Uterus (tissue), 4 donors: Measurements from ENCODE around the gene OPRPN. TPM values are rescaled to one million over a fixed set of nuclear protein-coding genes. Genes with fewer than 3 reads are reported as not detected.

Source experiments
- DNase-seq, 2 donors: peaks; one replicate each; pipeline ENCODE4 v3.0.0-alpha.2; 2019 to 2020
- H3K27ac ChIP-seq, 2 donors: fragments of 200-600 bp; sonication (generic); 1 replicate in 1 of 2; 2 replicates in 1 of 2; pipeline ENCODE4 v1.5.1; 2016 to 2018
- H3K27me3 ChIP-seq, 2 donors: fragments of 200-600 bp; sonication (generic); one replicate each; pipeline ENCODE4 v1.5.1; 2018 to 2019; ENCODE audit warnings: control low read depth in 1 of 2
- H3K36me3 ChIP-seq, 2 donors: fragments of 200-600 bp; sonication (generic); one replicate each; pipeline ENCODE4 v1.5.1; 2019; ENCODE audit warnings: control low read depth in 1 of 2
- H3K4me1 ChIP-seq, 2 donors: fragments of 200-600 bp; sonication (generic); one replicate each; pipeline ENCODE4 v1.5.1; 2018 to 2019; ENCODE audit warnings: control low read depth in 1 of 2
- H3K4me3 ChIP-seq, 2 donors: fragments of 200-600 bp; sonication (generic); 1 replicate in 1 of 2; 2 replicates in 1 of 2; pipeline ENCODE4 v1.5.1; 2018 to 2019; ENCODE audit warnings: mild to moderate bottlenecking in 1 of 2
- H3K9me3 ChIP-seq, 2 donors: fragments of 200-600 bp; sonication (generic); one replicate each; pipeline ENCODE4 v1.5.1; 2019; ENCODE audit warnings: control low read depth in 1 of 2
- POLR2A ChIP-seq, 2 donors: fragments of 450-650 bp; IDR thresholded peaks; one replicate each; pipeline ENCODE4 v1.6.1; 2016; ENCODE audit warnings: antibody characterized with exemption in 2 of 2, mild to moderate bottlenecking in 1 of 2, moderate library complexity in 1 of 2
- intact Hi-C: fragments of 100-400 bp; cut with DNase I; formaldehyde crosslinking; loops from one replicate; pipeline ENCODE4 v1.15.1; 2023; ENCODE audit warnings: low total_unique reads
- total RNA-seq, 4 donors: library from RNA; depleted of rRNA in 3 of 4; stranded (reverse); fragments of >200 nt in 3 of 4; gene quantifications; one replicate each; pipeline versions ENCODE4 v1.1.0 to v1.2.4, GENCODE V29; 2014 to 2023
- TF ChIP-seq, protein P1 (sequence below), 4 experiments: fragments of 200-600 bp in 2 of 4; fragments of 450-650 bp in 2 of 4; sonication (generic) in 2 of 4; IDR thresholded peaks; one replicate each; pipeline ENCODE4 v1.5.1; 2016 to 2019; ENCODE audit warnings: antibody characterized with exemption in 4 of 4, mild to moderate bottlenecking in 2 of 4, moderate library complexity in 1 of 4
- donor health status: DM: yes; HTN: yes; CAD: no.

Gene OPRPN
- total RNA-seq, 4 donors from 2014 or later, result not detected

DNA sequence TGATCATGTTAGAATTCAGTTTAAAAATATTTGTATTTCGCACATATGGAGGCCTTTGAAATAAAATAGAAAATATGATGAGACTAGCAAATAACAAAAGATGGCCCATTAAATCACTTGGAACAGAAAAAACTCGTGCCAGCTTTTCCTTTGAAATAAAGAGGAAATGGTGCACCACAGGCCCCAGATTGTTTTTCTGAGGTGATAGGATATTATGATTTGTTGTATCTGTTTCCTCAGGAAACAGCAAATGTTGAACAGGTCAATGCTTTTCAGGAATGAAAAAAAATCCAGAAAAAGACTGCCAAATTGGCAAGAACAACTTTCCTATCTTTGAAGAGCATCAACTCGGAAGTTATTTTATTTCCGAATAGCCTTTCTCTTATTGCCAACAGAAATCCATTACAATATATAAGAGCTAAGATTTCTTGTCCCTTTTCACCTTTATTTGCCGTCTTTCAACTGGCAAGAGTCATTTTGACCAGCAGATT is 15.0 kb upstream of the OPRPN start, which contains the start of gene SMR3B:
SMR3B (plus strand) TSS at position 441 of the 491 bp plus-strand sequence. CDS start 1,380 bp downstream, outside the sequence.
- DNase-seq, result no peak
- Histone ChIP-seq H3K36me3 (no peaks in the 10 kb centered on the region), H3K4me3 (no peak within 1 kb of the TSS), H3K27me3 (no peaks in the 10 kb centered on the region), H3K27ac (no peak within 1 kb of the TSS), H3K4me1 (no peaks in the 10 kb centered on the region), H3K9me3 (no peaks in the 10 kb centered on the region)
- TF ChIP-seq, protein P1, sequence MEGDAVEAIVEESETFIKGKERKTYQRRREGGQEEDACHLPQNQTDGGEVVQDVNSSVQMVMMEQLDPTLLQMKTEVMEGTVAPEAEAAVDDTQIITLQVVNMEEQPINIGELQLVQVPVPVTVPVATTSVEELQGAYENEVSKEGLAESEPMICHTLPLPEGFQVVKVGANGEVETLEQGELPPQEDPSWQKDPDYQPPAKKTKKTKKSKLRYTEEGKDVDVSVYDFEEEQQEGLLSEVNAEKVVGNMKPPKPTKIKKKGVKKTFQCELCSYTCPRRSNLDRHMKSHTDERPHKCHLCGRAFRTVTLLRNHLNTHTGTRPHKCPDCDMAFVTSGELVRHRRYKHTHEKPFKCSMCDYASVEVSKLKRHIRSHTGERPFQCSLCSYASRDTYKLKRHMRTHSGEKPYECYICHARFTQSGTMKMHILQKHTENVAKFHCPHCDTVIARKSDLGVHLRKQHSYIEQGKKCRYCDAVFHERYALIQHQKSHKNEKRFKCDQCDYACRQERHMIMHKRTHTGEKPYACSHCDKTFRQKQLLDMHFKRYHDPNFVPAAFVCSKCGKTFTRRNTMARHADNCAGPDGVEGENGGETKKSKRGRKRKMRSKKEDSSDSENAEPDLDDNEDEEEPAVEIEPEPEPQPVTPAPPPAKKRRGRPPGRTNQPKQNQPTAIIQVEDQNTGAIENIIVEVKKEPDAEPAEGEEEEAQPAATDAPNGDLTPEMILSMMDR (IDR thresholded peaks at IDR 0.05), result no peak
- TF ChIP-seq POLR2A (IDR thresholded peaks at IDR 0.05), result no peak
- intact Hi-C loops, result no loop called here

DNA sequence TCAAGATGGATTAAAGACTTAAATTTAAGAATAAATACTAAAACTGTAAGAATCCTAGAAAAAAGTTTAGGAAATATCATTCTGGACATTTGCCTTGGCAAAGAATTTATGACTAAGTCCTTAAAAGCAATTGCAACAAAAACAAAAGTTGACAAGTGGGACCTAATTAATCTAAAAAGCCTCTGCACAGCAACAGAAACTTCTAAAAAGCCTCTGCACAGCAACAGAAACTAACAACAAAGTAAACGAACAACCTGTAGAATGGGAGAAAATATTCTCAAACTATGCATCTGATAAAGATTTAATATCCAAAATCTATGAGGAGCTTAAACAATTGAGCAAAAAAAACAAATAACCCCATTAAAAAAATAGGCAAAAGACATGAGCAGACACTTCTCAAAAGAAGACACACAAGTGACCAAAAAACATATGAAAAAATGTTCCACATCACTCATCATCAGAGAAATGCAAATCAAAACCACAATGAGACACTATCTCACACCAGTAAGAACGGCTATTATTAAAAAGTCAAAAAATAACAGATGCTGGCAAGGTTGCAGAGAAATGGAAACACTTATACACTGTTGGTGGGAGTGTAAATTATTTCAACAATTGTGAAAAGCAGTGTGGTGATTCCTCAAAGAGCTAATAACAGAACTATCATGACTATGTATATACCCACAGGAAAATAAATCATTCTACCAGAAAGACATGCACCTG is 5.5 kb upstream of the OPRPN start:
- Histone ChIP-seq H3K4me3 (no peak overlapping the region), H3K27me3 (no peaks in the 10 kb centered on the region), H3K9me3 (no peaks in the 10 kb centered on the region), H3K36me3 (no peaks in the 10 kb centered on the region), H3K27ac (no peak overlapping the region), H3K4me1 (no peaks in the 10 kb centered on the region)
- TF ChIP-seq, protein P1 (IDR thresholded peaks at IDR 0.05), result no peak
- TF ChIP-seq POLR2A (IDR thresholded peaks at IDR 0.05), result no peak
- intact Hi-C loops, result no loop called here
- DNase-seq, result no peak

DNA sequence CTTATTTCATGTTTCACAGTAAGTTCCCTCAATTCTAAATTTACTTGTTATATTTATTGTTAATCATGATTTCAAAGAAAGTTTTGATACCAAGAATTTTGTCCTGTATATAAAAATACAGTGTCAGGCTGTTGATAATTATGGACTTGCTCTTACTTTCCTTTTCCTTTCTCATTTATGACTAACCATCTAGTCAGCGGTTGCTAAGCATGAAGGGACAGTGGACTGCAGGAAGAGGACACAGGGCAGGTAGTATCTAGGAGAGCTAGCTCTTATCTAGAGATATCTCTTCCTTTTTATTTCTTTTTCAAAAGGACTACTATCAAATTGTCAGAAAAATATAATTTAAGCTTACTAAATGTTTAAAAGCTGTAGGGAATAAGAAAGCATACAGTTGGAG is 1.6 kb downstream of the OPRPN start:
- H3K27ac ChIP-seq, result no peak overlapping the region
- DNase-seq, result no peak
- TF ChIP-seq POLR2A (IDR thresholded peaks at IDR 0.05), result no peak
- TF ChIP-seq, protein P1 (IDR thresholded peaks at IDR 0.05), result no peak
- H3K9me3 ChIP-seq, result no peaks in the 10 kb centered on the region
- H3K27me3 ChIP-seq, result no peaks in the 10 kb centered on the region
- no peaks in the 10 kb centered on the region for H3K4me1 ChIP-seq
- no peaks in the 10 kb centered on the region for H3K36me3 ChIP-seq
- no peak overlapping the region for H3K4me3 ChIP-seq
- intact Hi-C loops, result no loop called here

DNA sequence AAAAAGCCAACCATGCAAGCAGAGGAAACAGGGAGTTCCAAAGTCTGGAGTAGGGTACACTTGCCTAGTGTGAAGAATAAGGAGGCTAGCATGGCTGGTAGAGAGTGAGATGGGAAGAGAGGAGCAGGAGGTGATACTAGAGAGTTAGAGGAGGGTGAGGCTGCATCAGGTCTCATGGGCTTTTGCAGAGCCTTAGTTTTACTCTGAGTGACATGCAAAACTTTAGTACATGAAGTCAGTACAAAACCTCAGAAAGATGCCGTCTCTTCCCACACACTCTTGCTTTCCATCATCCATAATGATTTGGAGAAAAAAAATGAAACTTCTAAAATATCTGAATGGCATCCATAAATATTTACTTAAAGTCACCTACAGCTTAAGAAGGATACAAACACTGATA is 5.0 kb downstream of the OPRPN start:
- Histone ChIP-seq H3K9me3 (no peaks in the 10 kb centered on the region), H3K4me3 (no peak overlapping the region), H3K36me3 (no peaks in the 10 kb centered on the region), H3K4me1 (no peaks in the 10 kb centered on the region), H3K27me3 (no peaks in the 10 kb centered on the region), H3K27ac (no peak overlapping the region)
- TF ChIP-seq, protein P1 (IDR thresholded peaks at IDR 0.05), result no peak
- no peak for TF ChIP-seq POLR2A (IDR thresholded peaks at IDR 0.05)
- intact Hi-C loops, result no loop called here
- DNase-seq, result no peak

DNA sequence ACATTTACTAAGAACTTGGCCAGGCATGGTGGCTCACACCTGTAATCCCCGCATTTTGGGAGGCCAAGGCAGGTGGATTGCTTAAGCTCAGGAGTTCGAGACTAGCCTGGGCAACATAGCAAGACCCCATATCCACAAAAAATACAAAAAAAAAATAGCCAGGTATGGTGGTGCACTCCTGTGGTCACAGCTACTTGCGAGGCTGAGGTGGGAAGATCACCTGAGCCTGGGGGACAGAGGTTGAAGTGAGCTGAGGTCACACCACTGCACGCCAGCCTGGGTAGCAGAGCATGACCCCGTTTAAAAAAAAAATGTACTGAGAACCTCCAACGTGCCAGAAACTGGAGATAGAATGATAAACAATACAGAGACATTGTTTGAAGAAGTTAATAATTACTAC is 8.0 kb downstream of the OPRPN start:
- no peak overlapping the region for H3K27ac ChIP-seq
- no peak overlapping the region for H3K4me3 ChIP-seq
- H3K36me3 ChIP-seq, result no peaks in the 10 kb centered on the region
- no peaks in the 10 kb centered on the region for H3K27me3 ChIP-seq
- intact Hi-C loops, result no loop called here
- H3K4me1 ChIP-seq, result no peaks in the 10 kb centered on the region
- no peak for DNase-seq
- no peaks in the 10 kb centered on the region for H3K9me3 ChIP-seq
- TF ChIP-seq, protein P1 (IDR thresholded peaks at IDR 0.05), result no peak
- no peak for TF ChIP-seq POLR2A (IDR thresholded peaks at IDR 0.05)
